ENCODE results near the gene GANC. TPM values are rescaled to one million over a fixed set of nuclear protein-coding genes. Genes with fewer than 3 reads are reported as not detected.
A peak's percentile ranks its signal among the peaks of the same experiment; 100 is the strongest.

The GANC gene
- total and polyA plus RNA-seq, 4 donors = 19.6 to 105 (median 53.6) TPM

GRCh38 chr15:42233107-42233506 is 39.9 kb upstream of the GANC start:
- no peak overlapping the region for H3K27ac ChIP-seq (ENCODE audit: low read depth in 1 of 2, low read length in 1 of 2)
- WGBS, 2 donors = 38 to 55% methylated on average over 2 of the region's 2 CpGs
- H3K27me3 ChIP-seq (ENCODE audit: control insufficient read depth in 3 of 3, insufficient read depth in 3 of 3, low read length in 2 of 3) = no peaks in the 10 kb centered on the region
- no peak overlapping the region for H3K9ac ChIP-seq (ENCODE audit: insufficient read depth in 1 of 2, low read length in 2 of 2)
- H3K4me1 ChIP-seq (ENCODE audit: control insufficient read depth in 5 of 5, insufficient read depth in 5 of 5, low read length in 5 of 5) = peaks cover 0 to 2% (median 0%) of the 10 kb centered on the region in 5 donors
- no peaks in the 10 kb centered on the region for H3K9me3 ChIP-seq (ENCODE audit: control insufficient read depth in 4 of 4, insufficient read depth in 3 of 4, low read length in 3 of 4)
- DNase-seq = no peak
- no peak for ATAC-seq (ENCODE audit: insufficient read depth, low FRiP score)
- H3K36me3 ChIP-seq (ENCODE audit: control insufficient read depth in 4 of 4, insufficient read depth in 4 of 4, low read length in 4 of 4) = peaks cover 11 to 58% (median 45%) of the 10 kb centered on the region in 4 donors
- H3K4me3 ChIP-seq = no peak overlapping the region
- no peak for TF ChIP-seq CTCF (IDR thresholded peaks at IDR 0.05; ENCODE audit: control extremely low read depth, extremely low read depth)

- no peaks in the 10 kb centered on the region for H3K4me1 ChIP-seq (ENCODE audit: control insufficient read depth in 5 of 5, insufficient read depth in 5 of 5, low read length in 5 of 5)
- H3K27ac ChIP-seq (ENCODE audit: low read depth in 1 of 2, low read length in 1 of 2) = no peak overlapping the region
- H3K9me3 ChIP-seq (ENCODE audit: control insufficient read depth in 4 of 4, insufficient read depth in 3 of 4, low read length in 3 of 4) = no peaks in the 10 kb centered on the region
- H3K27me3 ChIP-seq (ENCODE audit: control insufficient read depth in 3 of 3, insufficient read depth in 3 of 3, low read length in 2 of 3) = no peaks in the 10 kb centered on the region
- no peak overlapping the region for H3K4me3 ChIP-seq
- ATAC-seq (ENCODE audit: insufficient read depth, low FRiP score) = no peak
- peak in 2 of 3 donors; percentile 21 to 34 for DNase-seq
- H3K36me3 ChIP-seq (ENCODE audit: control insufficient read depth in 4 of 4, insufficient read depth in 4 of 4, low read length in 4 of 4) = peaks cover 10 to 28% (median 26%) of the 10 kb centered on the region in 4 donors
- H3K9ac ChIP-seq (ENCODE audit: insufficient read depth in 1 of 2, low read length in 2 of 2) = no peak overlapping the region
- no peak for TF ChIP-seq CTCF (IDR thresholded peaks at IDR 0.05; ENCODE audit: control extremely low read depth, extremely low read depth)
Observed at GRCh38 chr15:42239528-42240182, 33.3 kb upstream of the GANC start.

- 87 to 92% methylated on average over 1 of the region's 1 CpG for WGBS, 2 donors
- Histone ChIP-seq H3K9me3 (ENCODE audit: control insufficient read depth in 4 of 4, insufficient read depth in 3 of 4, low read length in 3 of 4) (no peaks in the 10 kb centered on the region), H3K36me3 (ENCODE audit: control insufficient read depth in 4 of 4, insufficient read depth in 4 of 4, low read length in 4 of 4) (peaks cover 9 to 24% (median 21%) of the 10 kb centered on the region in 4 donors), H3K4me3 (no peak overlapping the region), H3K4me1 (ENCODE audit: control insufficient read depth in 5 of 5, insufficient read depth in 5 of 5, low read length in 5 of 5) (peaks cover 0 to 1% (median 0%) of the 10 kb centered on the region in 5 donors), H3K9ac (ENCODE audit: insufficient read depth in 1 of 2, low read length in 2 of 2) (no peak overlapping the region), H3K27me3 (ENCODE audit: control insufficient read depth in 3 of 3, insufficient read depth in 3 of 3, low read length in 2 of 3) (no peaks in the 10 kb centered on the region), H3K27ac (ENCODE audit: low read depth in 1 of 2, low read length in 1 of 2) (no peak overlapping the region)
- ATAC-seq (ENCODE audit: insufficient read depth, low FRiP score) (no peak), DNase-seq (no peak)
- no peak for TF ChIP-seq CTCF (IDR thresholded peaks at IDR 0.05; ENCODE audit: control extremely low read depth, extremely low read depth)
Observed at GRCh38 chr15:42240823-42241222, 32.2 kb upstream of the GANC start.

DNA sequence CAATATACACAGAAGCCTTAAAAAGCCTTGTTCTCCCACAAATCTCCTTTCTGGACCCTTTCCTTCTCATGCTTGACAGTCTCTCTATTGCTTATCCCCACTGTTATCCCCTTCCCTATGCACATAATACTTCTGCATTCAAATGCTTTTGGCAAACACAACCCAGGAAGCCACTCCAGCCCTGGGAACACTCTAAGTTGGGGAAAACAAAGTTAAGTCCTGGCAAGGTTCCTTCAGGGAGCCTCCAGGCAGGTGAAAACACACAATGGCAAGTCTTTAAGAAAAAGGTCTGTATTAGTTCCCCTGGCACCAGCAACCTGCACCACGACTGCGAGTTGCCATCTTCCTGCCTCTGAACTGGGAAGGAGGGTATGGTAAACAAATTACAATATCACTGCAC is 19.7 kb upstream of the GANC start:
- ATAC-seq (ENCODE audit: insufficient read depth, low FRiP score) (no peak), DNase-seq (no peak)
- Histone ChIP-seq H3K36me3 (ENCODE audit: control insufficient read depth in 4 of 4, insufficient read depth in 4 of 4, low read length in 4 of 4) (peaks cover 16 to 50% (median 28%) of the 10 kb centered on the region in 4 donors), H3K9ac (ENCODE audit: insufficient read depth in 1 of 2, low read length in 2 of 2) (no peak overlapping the region), H3K27ac (ENCODE audit: low read depth in 1 of 2, low read length in 1 of 2) (no peak overlapping the region), H3K9me3 (ENCODE audit: control insufficient read depth in 4 of 4, insufficient read depth in 3 of 4, low read length in 3 of 4) (peaks cover 0 to 5% (median 2%) of the 10 kb centered on the region in 4 donors), H3K4me1 (ENCODE audit: control insufficient read depth in 5 of 5, insufficient read depth in 5 of 5, low read length in 5 of 5) (peaks cover 0 to 1% (median 0%) of the 10 kb centered on the region in 5 donors), H3K4me3 (no peak overlapping the region), H3K27me3 (ENCODE audit: control insufficient read depth in 3 of 3, insufficient read depth in 3 of 3, low read length in 2 of 3) (no peaks in the 10 kb centered on the region)
- WGBS, 2 donors = 79 to 90% methylated on average over 2 of the region's 2 CpGs
- no peak for TF ChIP-seq CTCF (IDR thresholded peaks at IDR 0.05; ENCODE audit: control extremely low read depth, extremely low read depth)

Data from lung (tissue), 12 donors.